PC-3 (cell line): ENCODE results near the gene HOMEZ. TPM values are rescaled to one million over a fixed set of nuclear protein-coding genes. Genes with fewer than 3 reads are reported as not detected.

Experiments used
- ATAC-seq: fragments of 200-7000 bp; cut with Tn5 transposase; 2 replicates; pipeline ENCODE4 v1.9.1; 2020; ENCODE audit warnings: mild to moderate bottlenecking, moderate library complexity
- BruUV-seq: library from RNA; stranded (reverse); fragments of 400-500 nt; replicated peaks from 2 replicates; lab custom pipeline; 2021; lab: Mats Ljungman, UMichigan
- CTCF ChIA-PET: fragments of 300-600 bp; sonication (Branson Sonifier 250); formaldehyde crosslinking; loops from one replicate; lab custom pipeline; 2022; ENCODE audit warnings: antibody characterized with exemption; lab: Charles Lee
- POLR2A ChIA-PET: fragments of 300-600 bp; sonication (Branson Sonifier 250); formaldehyde crosslinking; loops from one replicate; lab custom pipeline; 2022; ENCODE audit warnings: antibody characterized with exemption; ENCODE audit not compliant: unreplicated experiment; lab: Charles Lee
- DNase-seq: peaks from one replicate; pipeline ENCODE4 v3.0.0-alpha.2; 2015
- H2AFZ ChIP-seq: fragments of 300-600 bp; sonication (generic); 2 replicates; pipeline ENCODE4 v1.6.0; 2016; ENCODE audit warnings: antibody characterized with exemption, low read length
- H3F3A ChIP-seq: fragments of 300-600 bp; sonication (generic); one replicate; pipeline ENCODE4 v1.6.0; 2017; ENCODE audit warnings: antibody characterized with exemption, low read length, control low read depth, mild to moderate bottlenecking; ENCODE audit not compliant: unreplicated experiment
- H3K27ac ChIP-seq: fragments of 300-600 bp; sonication (generic); 2 replicates; pipeline ENCODE4 v1.5.1; 2016; ENCODE audit warnings: mild to moderate bottlenecking, low read length
- H3K27me3 ChIP-seq: fragments of 300-600 bp; sonication (generic); 2 replicates; pipeline ENCODE4 v1.6.1; 2016; ENCODE audit warnings: low read length, mixed read lengths
- H3K36me3 ChIP-seq: fragments of 300-600 bp; sonication (generic); 2 replicates; pipeline ENCODE4 v1.6.1; 2016; ENCODE audit warnings: low read depth, mixed run types, low read length, mixed read lengths
- H3K4me1 ChIP-seq: fragments of 300-600 bp; sonication (generic); 2 replicates; pipeline ENCODE4 v1.5.1; 2016; ENCODE audit warnings: low read length; ENCODE audit not compliant: insufficient read depth
- H3K4me2 ChIP-seq: fragments of 300-600 bp; sonication (generic); 2 replicates; pipeline ENCODE4 v1.6.0; 2016; ENCODE audit warnings: low read length
- H3K4me3 ChIP-seq: fragments of 300-600 bp; sonication (generic); 2 replicates; pipeline ENCODE4 v1.5.1; 2016; ENCODE audit warnings: mild to moderate bottlenecking, low read length, mixed read lengths
- H3K79me2 ChIP-seq: fragments of 300-600 bp; sonication (generic); 2 replicates; pipeline ENCODE4 v1.6.1; 2017; ENCODE audit warnings: low read length, mixed read lengths
- H3K9ac ChIP-seq: fragments of 300-600 bp; sonication (generic); 2 replicates; pipeline ENCODE4 v1.6.0; 2016; ENCODE audit warnings: mild to moderate bottlenecking, low read length
- H3K9me2 ChIP-seq: fragments of 300-600 bp; sonication (generic); replicated peaks from 2 replicates; pipeline ENCODE4 v1.6.1; 2016; ENCODE audit warnings: mixed run types, low read length, mixed read lengths
- H3K9me3 ChIP-seq: fragments of 300-600 bp; sonication (generic); 2 replicates; pipeline ENCODE4 v1.6.1; 2016; ENCODE audit warnings: low read length, mixed read lengths
- H4K20me1 ChIP-seq: fragments of 300-600 bp; sonication (generic); 2 replicates; pipeline ENCODE4 v1.6.1; 2016; ENCODE audit warnings: low read length, mixed read lengths
- CTCF ChIP-seq: fragments of 300-600 bp; sonication (generic); conservative IDR thresholded peaks from 2 replicates; pipeline ENCODE4 v1.5.1; 2017; ENCODE audit warnings: antibody characterized with exemption, low read depth, mild to moderate bottlenecking, low read length
- EZH2 ChIP-seq: fragments of 300-600 bp; sonication (generic); IDR thresholded peaks from one replicate; pipeline ENCODE4 v1.6.1; 2017; ENCODE audit warnings: antibody characterized with exemption, mild to moderate bottlenecking, low read length; ENCODE audit not compliant: unreplicated experiment
- EZH2phosphoT487 ChIP-seq: fragments of 300-600 bp; sonication (generic); IDR thresholded peaks from 2 replicates; pipeline ENCODE4 v1.6.1; 2018; ENCODE audit warnings: mild to moderate bottlenecking, antibody characterized with exemption, low read length, borderline replicate concordance
- intact Hi-C: fragments of 100-400 bp; cut with micrococcal nuclease; formaldehyde crosslinking; loops from 2 replicates; pipeline ENCODE4 v1.9.0; 2023
- total RNA-seq: library from RNA; depleted of rRNA; stranded (reverse); fragments of >200 nt; gene quantifications from 2 replicates; pipeline ENCODE4 v1.2.3, GENCODE V29; 2014

The HOMEZ gene
- total RNA-seq, 1 experiment from 2014 or later = 7.7 TPM

- no peak overlapping the region for H3K4me2 ChIP-seq
- no peak overlapping the region for H3K4me3 ChIP-seq
- intact Hi-C loops = loop anchor here (5.0 kb wide), 1 partner anchor 132 kb away; no protein-coding TSS in a partner anchor
- no peaks in the 10 kb centered on the region for H3K9me3 ChIP-seq
- H3K4me1 ChIP-seq = peaks cover 17% of the 10 kb centered on the region
- no TSS peak for BruUV-seq
- CTCF ChIA-PET = no interaction called here
- TF ChIP-seq EZH2 (no peak), CTCF (no peak), EZH2phosphoT487 (no peak)
- H3K27me3 ChIP-seq = no peaks in the 10 kb centered on the region
- H4K20me1 ChIP-seq = peaks cover 11% of the 10 kb centered on the region; the same call in 1 of the 2 replicates
- no peak overlapping the region for H3K27ac ChIP-seq
- peaks cover 3% of the 10 kb centered on the region for H3F3A ChIP-seq
- H3K9ac ChIP-seq = no peak overlapping the region
- H2AFZ ChIP-seq = no peak overlapping the region
- H3K79me2 ChIP-seq = peaks cover 26% of the 10 kb centered on the region
- POLR2A ChIA-PET = no interaction called here
- no peak for ATAC-seq
- peaks cover 29% of the 10 kb centered on the region for H3K36me3 ChIP-seq
- DNase-seq = no peak
- no peaks in the 10 kb centered on the region for H3K9me2 ChIP-seq
Observed at GRCh38 chr14:23324993-23325392, 39.1 kb upstream of the HOMEZ start.

DNA sequence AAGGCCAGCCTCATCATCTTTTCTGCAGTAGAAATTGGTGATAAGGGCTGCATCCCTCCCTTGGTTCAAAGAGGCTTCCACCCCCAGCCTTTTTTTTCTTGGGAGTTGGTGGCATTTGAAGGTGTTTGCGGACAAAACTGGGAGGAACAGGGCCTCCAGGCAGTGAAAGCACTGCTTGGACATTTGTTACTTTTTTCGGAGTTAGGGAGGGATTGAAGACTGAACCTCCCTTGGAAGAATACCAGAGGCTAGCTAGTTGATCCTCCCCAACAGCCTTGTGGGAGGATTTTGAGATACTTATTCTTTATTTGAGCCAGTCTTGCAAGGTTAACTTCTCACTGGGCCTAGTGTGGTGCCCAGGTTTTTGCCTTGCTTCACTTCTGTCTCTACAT, 38.5 kb upstream of the HOMEZ start:
- peaks cover 11% of the 10 kb centered on the region; the same call in 1 of the 2 replicates for H4K20me1 ChIP-seq
- intact Hi-C loops = no loop called here
- TF ChIP-seq EZH2 (no peak), EZH2phosphoT487 (no peak), CTCF (no peak)
- H3K27ac ChIP-seq = no peak overlapping the region
- H3K9me3 ChIP-seq = no peaks in the 10 kb centered on the region
- H3K4me3 ChIP-seq = no peak overlapping the region
- no peak overlapping the region for H3K9ac ChIP-seq
- ChIA-PET POLR2A (no interaction called here), CTCF (interaction anchor here (0.5 kb wide), 1 partner anchor 36 kb away, joined by 5 read pairs; no protein-coding TSS in a partner anchor)
- no peak overlapping the region for H3K4me2 ChIP-seq
- no peaks in the 10 kb centered on the region for H3K27me3 ChIP-seq
- H3K79me2 ChIP-seq = peaks cover 26% of the 10 kb centered on the region
- peaks cover 3% of the 10 kb centered on the region for H3F3A ChIP-seq
- H3K9me2 ChIP-seq = no peaks in the 10 kb centered on the region
- ATAC-seq (no peak), DNase-seq (no peak)
- H2AFZ ChIP-seq = no peak overlapping the region
- peaks cover 33% of the 10 kb centered on the region for H3K36me3 ChIP-seq
- peaks cover 17% of the 10 kb centered on the region for H3K4me1 ChIP-seq
- no TSS peak for BruUV-seq

- DNase-seq (no peak), ATAC-seq (no peak)
- Histone ChIP-seq H3K27ac (no peak overlapping the region), H3K4me3 (no peak overlapping the region), H3K4me1 (peaks cover 17% of the 10 kb centered on the region), H3K4me2 (peak overlapping the region; percentile 94; the same call in 1 of the 2 replicates), H3K9me3 (no peaks in the 10 kb centered on the region), H2AFZ (no peak overlapping the region), H4K20me1 (peaks cover 11% of the 10 kb centered on the region; the same call in 1 of the 2 replicates), H3F3A (peaks cover 3% of the 10 kb centered on the region), H3K27me3 (no peaks in the 10 kb centered on the region), H3K9me2 (no peaks in the 10 kb centered on the region), H3K79me2 (peaks cover 26% of the 10 kb centered on the region), H3K36me3 (peaks cover 33% of the 10 kb centered on the region), H3K9ac (no peak overlapping the region)
- ChIA-PET POLR2A (interaction anchor here (0.7 kb wide), 1 partner anchor 1892 kb away, joined by 3 read pairs; no protein-coding TSS in a partner anchor), CTCF (interaction anchor here (0.5 kb wide), 1 partner anchor 36 kb away, joined by 5 read pairs; no protein-coding TSS in a partner anchor)
- intact Hi-C loops = no loop called here
- no peak for TF ChIP-seq EZH2phosphoT487
- TF ChIP-seq CTCF = no peak
- no peak for TF ChIP-seq EZH2
- no TSS peak for BruUV-seq
Observed at GRCh38 chr14:23323838-23324454, 38.0 kb upstream of the HOMEZ start.
